ENCODE results near the gene FAM76B. TPM values are rescaled to one million over a fixed set of nuclear protein-coding genes. Genes with fewer than 3 reads are reported as not detected.

FAM76B gene
- total RNA-seq, 2 experiments from 2014 or later = 42.1 to 43.7 TPM

- ChIA-PET CTCF (interaction anchor here (1.0 to 5.8 kb wide), 8 partner anchors 7 to 639 kb away, joined by 3 to 64 read pairs (median 5); partner anchors contain the start of genes CCDC82, JRKL and MAML2), POLR2A (interaction anchor here (1.5 to 5.0 kb wide), 3 partner anchors 550 to 708 kb away, joined by 3 to 42 read pairs (median 29); partner anchors contain the start of genes CCDC82, JRKL and MAML2)
- peak overlapping the region; percentile 99 for H3K4me3 Mint-ChIP-seq
- H3K27me3 Mint-ChIP-seq (ENCODE audit: low read depth) = no peaks in the 10 kb centered on the region
- H3K9me3 Mint-ChIP-seq (ENCODE audit: insufficient read depth) = no peaks in the 10 kb centered on the region
- ATAC-seq (no peak), DNase-seq (no peak)
- H3K36me3 Mint-ChIP-seq (ENCODE audit: low read depth) = peaks cover 46% of the 10 kb centered on the region
- peaks cover 46% of the 10 kb centered on the region for H3K4me1 Mint-ChIP-seq (ENCODE audit: low read depth)
- H3K27ac Mint-ChIP-seq = peak overlapping the region; percentile 100
These were observed 2.6 kb upstream of the FAM76B start for GRCh38 chr11:95792200-95792599.

GRCh38 chr11:95791709-95792033, 2.1 kb upstream of the FAM76B start:
- peaks cover 50% of the 10 kb centered on the region for H3K36me3 Mint-ChIP-seq (ENCODE audit: low read depth)
- H3K27me3 Mint-ChIP-seq (ENCODE audit: low read depth) = no peaks in the 10 kb centered on the region
- no peaks in the 10 kb centered on the region for H3K9me3 Mint-ChIP-seq (ENCODE audit: insufficient read depth)
- ChIA-PET POLR2A (interaction anchor here (1.5 to 5.0 kb wide), 8 partner anchors 9 to 723 kb away, joined by 3 to 42 read pairs (median 20); partner anchors contain the start of genes CCDC82, ENDOD1, JRKL and MAML2), CTCF (interaction anchor here (0.8 to 5.8 kb wide), 10 partner anchors 8 to 639 kb away, joined by 3 to 64 read pairs (median 5); partner anchors contain the start of genes CCDC82, JRKL and MAML2)
- H3K4me1 Mint-ChIP-seq (ENCODE audit: low read depth) = peaks cover 49% of the 10 kb centered on the region
- H3K4me3 Mint-ChIP-seq = peak overlapping the region; percentile 99
- peak overlapping the region; percentile 100 for H3K27ac Mint-ChIP-seq
- DNase-seq (no peak), ATAC-seq (no peak)

GRCh38 chr11:95790933-95791708, 1.5 kb upstream of the FAM76B start:
- POLR2A ChIA-PET = interaction anchor here (0.6 to 5.0 kb wide), 22 partner anchors 10 to 818 kb away, joined by 3 to 42 read pairs (median 5); partner anchors contain the start of genes CCDC82, CWC15, ENDOD1 and JRKL
- peak; percentile 78 for DNase-seq
- CTCF ChIA-PET = interaction anchor here (0.7 to 5.8 kb wide), 15 partner anchors 9 to 818 kb away, joined by 3 to 64 read pairs (median 5); partner anchors contain the start of genes CCDC82, CWC15, JRKL and KDM4D
- Mint-ChIP-seq H3K36me3 (ENCODE audit: low read depth) (peaks cover 54% of the 10 kb centered on the region), H3K27ac (peak overlapping the region; percentile 100), H3K27me3 (ENCODE audit: low read depth) (no peaks in the 10 kb centered on the region), H3K9me3 (ENCODE audit: insufficient read depth) (no peaks in the 10 kb centered on the region), H3K4me3 (peak overlapping the region; percentile 99), H3K4me1 (ENCODE audit: low read depth) (peaks cover 51% of the 10 kb centered on the region)
- ATAC-seq = no peak

- Mint-ChIP-seq H3K4me3 (peak within 1 kb of the TSS; percentile 99), H3K27me3 (ENCODE audit: low read depth) (no peaks in the 10 kb centered on the region), H3K4me1 (ENCODE audit: low read depth) (peaks cover 55% of the 10 kb centered on the region), H3K27ac (peak within 1 kb of the TSS; percentile 100), H3K36me3 (ENCODE audit: low read depth) (peaks cover 56% of the 10 kb centered on the region), H3K9me3 (ENCODE audit: insufficient read depth) (no peaks in the 10 kb centered on the region)
- ATAC-seq = peak; percentile 69
- CTCF ChIA-PET = interaction anchor here (0.7 to 5.8 kb wide), 15 partner anchors 10 to 817 kb away, joined by 3 to 64 read pairs (median 6); partner anchors contain the start of genes CWC15, KDM4D, MAML2 and SESN3
- DNase-seq = peak; percentile 97
- POLR2A ChIA-PET = interaction anchor here (0.5 to 5.0 kb wide), 37 partner anchors 10 to 817 kb away, joined by 3 to 42 read pairs (median 4); partner anchors contain the start of genes CCDC82, CWC15, ENDOD1 and JRKL
These were observed 746 bp upstream of the FAM76B start, which contains the start of gene CEP57 for GRCh38 chr11:95790123-95790932. CEP57 (plus strand) TSS chr11:95790498; CDS start chr11:95790699, 201 bp downstream.

- H3K4me1 Mint-ChIP-seq (ENCODE audit: low read depth) = peaks cover 57% of the 10 kb centered on the region
- ATAC-seq = no peak
- peak overlapping the region; percentile 100 for H3K27ac Mint-ChIP-seq
- DNase-seq = peak; percentile 57
- no peaks in the 10 kb centered on the region for H3K27me3 Mint-ChIP-seq (ENCODE audit: low read depth)
- no peaks in the 10 kb centered on the region for H3K9me3 Mint-ChIP-seq (ENCODE audit: insufficient read depth)
- ChIA-PET CTCF (interaction anchor here (0.8 to 5.8 kb wide), 11 partner anchors 8 to 721 kb away, joined by 3 to 64 read pairs (median 5); partner anchors contain the start of genes MAML2, SESN3 and SRSF8), POLR2A (interaction anchor here (0.6 to 5.0 kb wide), 26 partner anchors 9 to 1885 kb away, joined by 3 to 42 read pairs (median 5); partner anchors contain the start of genes CCDC82, CWC15, ENDOD1 and JRKL)
- H3K36me3 Mint-ChIP-seq (ENCODE audit: low read depth) = peaks cover 62% of the 10 kb centered on the region
- peak overlapping the region; percentile 99 for H3K4me3 Mint-ChIP-seq
These were observed 569 bp downstream of the FAM76B start for GRCh38 chr11:95788921-95789505.

GRCh38 chr11:95780544-95780943, 9.0 kb downstream of the FAM76B start:
- CTCF ChIA-PET = interaction anchor here (1.1 kb wide), 1 partner anchor 9 kb away, joined by 5 read pairs; the partner anchor contains the start of gene FAM76B
- peaks cover 65% of the 10 kb centered on the region for H3K36me3 Mint-ChIP-seq (ENCODE audit: low read depth)
- no peak overlapping the region for H3K4me3 Mint-ChIP-seq
- no peak for DNase-seq
- H3K9me3 Mint-ChIP-seq (ENCODE audit: insufficient read depth) = no peaks in the 10 kb centered on the region
- no peak for ATAC-seq
- no peaks in the 10 kb centered on the region for H3K27me3 Mint-ChIP-seq (ENCODE audit: low read depth)
- H3K4me1 Mint-ChIP-seq (ENCODE audit: low read depth) = peaks cover 39% of the 10 kb centered on the region
- POLR2A ChIA-PET = interaction anchor here (1.9 kb wide), 1 partner anchor 9 kb away, joined by 17 read pairs; the partner anchor contains the start of genes CEP57 and FAM76B
- no peak overlapping the region for H3K27ac Mint-ChIP-seq

GRCh38 chr11:95778699-95779098, 10.9 kb downstream of the FAM76B start:
- H3K4me3 Mint-ChIP-seq = no peak overlapping the region
- no peak overlapping the region for H3K27ac Mint-ChIP-seq
- H3K27me3 Mint-ChIP-seq (ENCODE audit: low read depth) = no peaks in the 10 kb centered on the region
- CTCF ChIA-PET = interaction anchor here (0.7 to 1.5 kb wide), 2 partner anchors 9 to 628 kb away, joined by 3 to 4 read pairs; no protein-coding TSS in a partner anchor
- DNase-seq (no peak), ATAC-seq (no peak)
- POLR2A ChIA-PET = interaction anchor here (2.6 kb wide), 1 partner anchor 11 kb away, joined by 5 read pairs; the partner anchor contains the start of gene FAM76B
- peaks cover 27% of the 10 kb centered on the region for H3K4me1 Mint-ChIP-seq (ENCODE audit: low read depth)
- peaks cover 70% of the 10 kb centered on the region for H3K36me3 Mint-ChIP-seq (ENCODE audit: low read depth)
- no peaks in the 10 kb centered on the region for H3K9me3 Mint-ChIP-seq (ENCODE audit: insufficient read depth)

GRCh38 chr11:95776859-95777258, 12.7 kb downstream of the FAM76B start:
- no peak overlapping the region for H3K27ac Mint-ChIP-seq
- H3K4me3 Mint-ChIP-seq = no peak overlapping the region
- no peak for DNase-seq
- CTCF ChIA-PET = no interaction called here
- POLR2A ChIA-PET = interaction anchor here (2.6 kb wide), 1 partner anchor 12 kb away, joined by 5 read pairs; the partner anchor contains the start of gene FAM76B
- H3K27me3 Mint-ChIP-seq (ENCODE audit: low read depth) = no peaks in the 10 kb centered on the region
- no peak for ATAC-seq
- H3K4me1 Mint-ChIP-seq (ENCODE audit: low read depth) = peaks cover 13% of the 10 kb centered on the region
- H3K36me3 Mint-ChIP-seq (ENCODE audit: low read depth) = peaks cover 66% of the 10 kb centered on the region
- H3K9me3 Mint-ChIP-seq (ENCODE audit: insufficient read depth) = no peaks in the 10 kb centered on the region

GRCh38 chr11:95768521-95768920, 21.1 kb downstream of the FAM76B start:
- no peaks in the 10 kb centered on the region for H3K4me1 Mint-ChIP-seq (ENCODE audit: low read depth)
- CTCF ChIA-PET = interaction anchor here (1.1 to 18.3 kb wide), 5 partner anchors 22 to 625 kb away, joined by 3 to 294 read pairs (median 5); partner anchors contain the start of gene CEP57
- no peak for ATAC-seq
- no peak overlapping the region for H3K4me3 Mint-ChIP-seq
- no peaks in the 10 kb centered on the region for H3K9me3 Mint-ChIP-seq (ENCODE audit: insufficient read depth)
- H3K27me3 Mint-ChIP-seq (ENCODE audit: low read depth) = no peaks in the 10 kb centered on the region
- POLR2A ChIA-PET = interaction anchor here (0.5 kb wide), 1 partner anchor 614 kb away, joined by 3 read pairs; no protein-coding TSS in a partner anchor
- no peak for DNase-seq
- no peak overlapping the region for H3K27ac Mint-ChIP-seq
- peaks cover 25% of the 10 kb centered on the region for H3K36me3 Mint-ChIP-seq (ENCODE audit: low read depth)

- ATAC-seq (no peak), DNase-seq (no peak)
- Mint-ChIP-seq H3K27me3 (ENCODE audit: low read depth) (no peaks in the 10 kb centered on the region), H3K4me1 (ENCODE audit: low read depth) (no peaks in the 10 kb centered on the region), H3K27ac (no peak overlapping the region), H3K36me3 (ENCODE audit: low read depth) (peaks cover 20% of the 10 kb centered on the region), H3K4me3 (no peak overlapping the region), H3K9me3 (ENCODE audit: insufficient read depth) (no peaks in the 10 kb centered on the region)
- ChIA-PET POLR2A (interaction anchor here (1.0 kb wide), 1 partner anchor 22 kb away, joined by 4 read pairs; no protein-coding TSS in a partner anchor), CTCF (interaction anchor here (0.7 to 18.3 kb wide), 5 partner anchors 23 to 626 kb away, joined by 3 to 294 read pairs (median 5); partner anchors contain the start of gene CEP57)
These were observed 22.1 kb downstream of the FAM76B start for GRCh38 chr11:95767498-95767897.
